ENCODE results near the gene TBL1X.

DNA sequence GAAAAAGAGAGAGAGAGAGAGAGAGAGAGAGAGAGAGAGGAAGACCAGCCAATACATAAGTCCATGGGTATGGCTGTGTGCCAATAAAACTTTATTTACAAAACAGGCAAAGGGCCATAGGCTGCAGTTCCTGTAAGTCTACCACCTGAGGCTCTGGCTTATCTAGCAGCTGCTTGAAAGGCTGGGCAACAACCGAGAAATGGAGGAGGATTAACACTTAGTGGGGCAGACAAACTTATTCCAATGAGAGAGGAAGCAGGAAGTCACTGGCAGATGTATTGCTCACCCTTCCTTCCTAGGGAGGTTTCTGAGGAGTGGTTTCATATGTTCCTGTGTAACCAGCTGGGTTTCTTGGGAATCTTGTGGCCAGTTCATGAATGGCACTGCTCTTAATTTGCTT is 305.5 kb downstream of the TBL1X start:
- TF ChIP-seq, protein P1, sequence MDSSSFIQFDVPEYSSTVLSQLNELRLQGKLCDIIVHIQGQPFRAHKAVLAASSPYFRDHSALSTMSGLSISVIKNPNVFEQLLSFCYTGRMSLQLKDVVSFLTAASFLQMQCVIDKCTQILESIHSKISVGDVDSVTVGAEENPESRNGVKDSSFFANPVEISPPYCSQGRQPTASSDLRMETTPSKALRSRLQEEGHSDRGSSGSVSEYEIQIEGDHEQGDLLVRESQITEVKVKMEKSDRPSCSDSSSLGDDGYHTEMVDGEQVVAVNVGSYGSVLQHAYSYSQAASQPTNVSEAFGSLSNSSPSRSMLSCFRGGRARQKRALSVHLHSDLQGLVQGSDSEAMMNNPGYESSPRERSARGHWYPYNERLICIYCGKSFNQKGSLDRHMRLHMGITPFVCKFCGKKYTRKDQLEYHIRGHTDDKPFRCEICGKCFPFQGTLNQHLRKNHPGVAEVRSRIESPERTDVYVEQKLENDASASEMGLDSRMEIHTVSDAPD (CRISPR knock-in tag; IDR thresholded peaks at IDR 0.05) = no peak
- no peak for TF ChIP-seq POLR2AphosphoS5 (IDR thresholded peaks at IDR 0.05; ENCODE audit: low read depth, low read length)
